LNCaP clone FGC (cell line): ENCODE data around the gene HBM.
A peak's percentile ranks its signal among the peaks of the same experiment; 100 is the strongest.
"Not testable (repeated sequence)": the region's sequence is repeated elsewhere in the genome, so short reads cannot be mapped to it uniquely, and the experiment has no call there.

Source experiments
- DNase-seq: peaks from one replicate; pipeline ENCODE4 v3.0.0-alpha.2; 2011; ENCODE audit warnings: low read depth
- H3K4me3 ChIP-seq: 2 replicates; pipeline ENCODE4 v1.5.1; 2011; ENCODE audit warnings: mild to moderate bottlenecking, low read depth, low read length, control low read depth
- TF ChIP-seq, protein P1 (sequence below): IDR thresholded peaks from 2 replicates; pipeline ENCODE4 v1.5.1; 2012; ENCODE audit warnings: mild to moderate bottlenecking; ENCODE audit not compliant: control insufficient read depth, insufficient read depth; ENCODE audit errors: extremely low read depth

The HBM gene

DNA sequence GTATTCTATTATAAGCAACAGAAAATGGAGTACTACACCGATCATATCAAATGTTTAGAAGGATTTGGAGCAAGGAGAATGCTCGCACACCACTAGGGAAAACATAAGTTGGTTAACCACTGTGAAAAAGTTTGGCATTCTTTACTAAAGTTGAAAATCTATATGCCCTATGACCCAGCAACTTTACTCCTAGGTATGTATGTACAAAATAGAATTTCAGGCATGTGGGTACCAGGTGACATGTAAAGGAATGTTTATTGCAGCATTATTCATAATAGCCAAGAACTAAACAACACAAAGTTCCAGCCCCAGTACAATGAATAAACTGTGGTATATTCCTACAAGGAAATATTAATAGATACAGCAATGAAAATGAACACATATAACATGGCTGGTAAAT lies 19.1 kb upstream of the HBM start:
- TF ChIP-seq, protein P1, sequence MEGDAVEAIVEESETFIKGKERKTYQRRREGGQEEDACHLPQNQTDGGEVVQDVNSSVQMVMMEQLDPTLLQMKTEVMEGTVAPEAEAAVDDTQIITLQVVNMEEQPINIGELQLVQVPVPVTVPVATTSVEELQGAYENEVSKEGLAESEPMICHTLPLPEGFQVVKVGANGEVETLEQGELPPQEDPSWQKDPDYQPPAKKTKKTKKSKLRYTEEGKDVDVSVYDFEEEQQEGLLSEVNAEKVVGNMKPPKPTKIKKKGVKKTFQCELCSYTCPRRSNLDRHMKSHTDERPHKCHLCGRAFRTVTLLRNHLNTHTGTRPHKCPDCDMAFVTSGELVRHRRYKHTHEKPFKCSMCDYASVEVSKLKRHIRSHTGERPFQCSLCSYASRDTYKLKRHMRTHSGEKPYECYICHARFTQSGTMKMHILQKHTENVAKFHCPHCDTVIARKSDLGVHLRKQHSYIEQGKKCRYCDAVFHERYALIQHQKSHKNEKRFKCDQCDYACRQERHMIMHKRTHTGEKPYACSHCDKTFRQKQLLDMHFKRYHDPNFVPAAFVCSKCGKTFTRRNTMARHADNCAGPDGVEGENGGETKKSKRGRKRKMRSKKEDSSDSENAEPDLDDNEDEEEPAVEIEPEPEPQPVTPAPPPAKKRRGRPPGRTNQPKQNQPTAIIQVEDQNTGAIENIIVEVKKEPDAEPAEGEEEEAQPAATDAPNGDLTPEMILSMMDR = no peak
- no peak overlapping the region for H3K4me3 ChIP-seq
- no peak for DNase-seq

GRCh38 chr16:149024-149660 lies 16.6 kb upstream of the HBM start:
- H3K4me3 ChIP-seq = no peak overlapping the region
- no peak for DNase-seq
- TF ChIP-seq, protein P1 = no peak

GRCh38 chr16:152141-153128 lies 13.3 kb upstream of the HBM start, which contains the start of gene HBZ:
Gene HBZ, plus strand, starts transcription at chr16:152644. Its CDS starts 266 bp downstream, at chr16:152910.
- no peak for DNase-seq
- H3K4me3 ChIP-seq = no peak within 1 kb of the TSS
- TF ChIP-seq, protein P1 = no peak

- DNase-seq, H3K4me3 ChIP-seq: not testable (repeated sequence)
Measured at GRCh38 chr16:153129-153521, 12.7 kb upstream of the HBM start.

- not testable (repeated sequence) for DNase-seq, H3K4me3 ChIP-seq
Measured at GRCh38 chr16:153550-154216, 12.1 kb upstream of the HBM start.

- TF ChIP-seq, protein P1 = no peak
- DNase-seq = no peak
- peak overlapping the region; percentile 52 for H3K4me3 ChIP-seq
Measured at GRCh38 chr16:154217-155030, 11.4 kb upstream of the HBM start.

DNA sequence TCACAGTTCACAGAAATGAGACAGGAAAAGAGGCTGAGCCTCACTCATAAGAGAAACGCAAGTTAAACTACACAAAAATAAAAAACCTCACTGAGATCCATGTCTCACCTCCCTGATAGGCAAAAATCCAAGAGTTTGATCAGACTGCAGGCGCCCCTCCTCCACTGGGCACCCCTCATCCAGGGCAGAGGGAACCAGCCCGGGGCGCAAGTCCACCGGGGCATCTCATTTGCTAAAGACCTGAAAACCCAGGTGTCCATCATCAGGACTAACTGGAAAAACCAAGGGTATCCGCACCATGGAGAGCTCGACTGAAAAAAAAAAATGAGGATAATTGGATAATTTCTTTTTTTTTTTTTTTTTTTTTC lies 10.8 kb upstream of the HBM start:
- no peak for DNase-seq
- H3K4me3 ChIP-seq = peak overlapping the region; percentile 52
- TF ChIP-seq, protein P1 = no peak
